Thoracic aorta (tissue), 2 donors: Measurements from ENCODE around the gene GBF1. TPM values are rescaled to one million over a fixed set of nuclear protein-coding genes. Genes with fewer than 3 reads are reported as not detected.
"Not testable (repeated sequence)": the region's sequence is repeated elsewhere in the genome, so short reads cannot be mapped to it uniquely, and the experiment has no call there.

Experiments
- ATAC-seq: fragments of 150-250 bp; one replicate; pipeline ENCODE4 v1.8.0; 2017; ENCODE audit warnings: low read depth; ENCODE audit not compliant: insufficient number of reproducible peaks, low FRiP score
- DNase-seq: peaks from one replicate; pipeline ENCODE4 v3.0.0-alpha.2; 2020; ENCODE audit warnings: low spot score
- H3K27ac ChIP-seq, 2 donors: fragments of 200-600 bp; sonication (generic); 1 replicate in 1 of 2; 2 replicates in 1 of 2; pipeline ENCODE4 v1.5.1; 2016; ENCODE audit warnings: mild to moderate bottlenecking in 2 of 2, moderate library complexity in 2 of 2
- H3K27me3 ChIP-seq: fragments of 200-600 bp; sonication (generic); replicated peaks from 2 replicates; pipeline ENCODE4 v1.6.0; 2016; ENCODE audit warnings: mild to moderate bottlenecking; ENCODE audit not compliant: insufficient read depth
- H3K36me3 ChIP-seq: fragments of 200-600 bp; sonication (generic); one replicate; pipeline ENCODE4 v1.5.1; 2016
- H3K4me1 ChIP-seq, 2 donors: fragments of 200-600 bp; sonication (generic); 1 replicate in 1 of 2; 2 replicates in 1 of 2; pipeline versions ENCODE4 v1.5.1 to v1.6.0; 2016; ENCODE audit warnings: low read depth in 2 of 2, mild to moderate bottlenecking in 1 of 2; ENCODE audit not compliant: control insufficient read depth in 1 of 2
- H3K4me3 ChIP-seq: fragments of 200-600 bp; sonication (generic); 2 replicates; pipeline ENCODE4 v1.5.1; 2016; ENCODE audit warnings: mild to moderate bottlenecking
- H3K9me3 ChIP-seq: fragments of 200-600 bp; sonication (generic); 2 replicates; pipeline ENCODE4 v1.5.1; 2016
- total RNA-seq, 2 donors: library from RNA; depleted of rRNA; stranded (reverse); fragments of >200 nt; gene quantifications; one replicate each; pipeline versions ENCODE4 v1.1.0 to v1.2.3, GENCODE V29; 2016
- TF ChIP-seq, protein P1 (sequence below): fragments of 200-600 bp; sonication (generic); IDR thresholded peaks from one replicate; pipeline ENCODE4 v1.5.1; 2019; ENCODE audit warnings: antibody characterized with exemption

Gene GBF1
- total RNA-seq, 2 donors from 2014 or later: 38.1 to 44.9 TPM

GRCh38 chr10:102202386-102202785 lies 42.9 kb upstream of the GBF1 start:
- H3K4me1 ChIP-seq: no peaks in the 10 kb centered on the region
- H3K27me3 ChIP-seq: no peaks in the 10 kb centered on the region
- no peaks in the 10 kb centered on the region for H3K36me3 ChIP-seq
- H3K9me3 ChIP-seq: peaks cover 7% of the 10 kb centered on the region
- H3K4me3 ChIP-seq: no peak overlapping the region
- DNase-seq: no peak
- TF ChIP-seq, protein P1, sequence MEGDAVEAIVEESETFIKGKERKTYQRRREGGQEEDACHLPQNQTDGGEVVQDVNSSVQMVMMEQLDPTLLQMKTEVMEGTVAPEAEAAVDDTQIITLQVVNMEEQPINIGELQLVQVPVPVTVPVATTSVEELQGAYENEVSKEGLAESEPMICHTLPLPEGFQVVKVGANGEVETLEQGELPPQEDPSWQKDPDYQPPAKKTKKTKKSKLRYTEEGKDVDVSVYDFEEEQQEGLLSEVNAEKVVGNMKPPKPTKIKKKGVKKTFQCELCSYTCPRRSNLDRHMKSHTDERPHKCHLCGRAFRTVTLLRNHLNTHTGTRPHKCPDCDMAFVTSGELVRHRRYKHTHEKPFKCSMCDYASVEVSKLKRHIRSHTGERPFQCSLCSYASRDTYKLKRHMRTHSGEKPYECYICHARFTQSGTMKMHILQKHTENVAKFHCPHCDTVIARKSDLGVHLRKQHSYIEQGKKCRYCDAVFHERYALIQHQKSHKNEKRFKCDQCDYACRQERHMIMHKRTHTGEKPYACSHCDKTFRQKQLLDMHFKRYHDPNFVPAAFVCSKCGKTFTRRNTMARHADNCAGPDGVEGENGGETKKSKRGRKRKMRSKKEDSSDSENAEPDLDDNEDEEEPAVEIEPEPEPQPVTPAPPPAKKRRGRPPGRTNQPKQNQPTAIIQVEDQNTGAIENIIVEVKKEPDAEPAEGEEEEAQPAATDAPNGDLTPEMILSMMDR: no peak
- no peak for ATAC-seq
- no peak overlapping the region for H3K27ac ChIP-seq

DNA sequence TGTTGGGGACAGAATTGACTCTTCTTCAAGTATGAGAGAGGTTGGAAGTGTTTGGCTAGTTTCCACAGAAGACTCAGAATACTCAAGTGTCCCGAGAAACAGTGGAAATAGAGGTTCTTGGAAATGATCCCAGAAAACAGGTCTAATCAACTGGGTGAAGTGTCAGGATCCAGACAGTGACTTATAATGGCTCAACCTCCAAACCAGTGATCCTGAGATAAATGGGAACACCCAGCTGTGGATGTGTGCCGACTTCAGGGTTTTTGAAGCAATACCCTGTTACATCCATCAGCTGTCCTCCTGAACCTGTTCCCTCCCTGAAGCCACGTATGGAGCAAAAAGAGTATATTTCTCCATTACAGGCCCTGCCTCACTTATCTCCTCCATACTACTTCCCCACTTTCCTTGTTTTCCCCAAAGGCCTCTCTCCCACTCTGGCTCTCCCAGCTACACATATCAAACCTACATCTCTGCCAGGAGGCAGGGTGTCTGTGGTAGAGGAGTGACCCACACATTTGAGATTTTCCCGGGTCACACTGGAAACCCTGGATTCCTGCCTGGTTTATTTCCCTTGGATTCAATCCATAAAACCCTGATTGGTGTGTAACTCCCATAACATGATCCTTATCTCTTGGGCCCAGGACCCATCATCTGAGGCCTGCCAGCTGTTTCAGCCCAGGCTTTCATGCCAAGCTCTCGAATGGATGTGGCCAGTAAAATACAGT lies 36.9 kb upstream of the GBF1 start:
- Histone ChIP-seq H3K36me3 (no peaks in the 10 kb centered on the region), H3K4me3 (no peak overlapping the region), H3K4me1 (peaks cover 0 to 10% of the 10 kb centered on the region in 2 donors), H3K27me3 (no peaks in the 10 kb centered on the region), H3K9me3 (peaks cover 7% of the 10 kb centered on the region), H3K27ac (no peak overlapping the region)
- ATAC-seq: no peak
- DNase-seq: no peak
- TF ChIP-seq, protein P1: no peak

GRCh38 chr10:102211615-102212299 lies 33.6 kb upstream of the GBF1 start:
- no peaks in the 10 kb centered on the region for H3K36me3 ChIP-seq
- DNase-seq: no peak
- ATAC-seq: no peak
- peaks cover 0 to 10% of the 10 kb centered on the region in 2 donors for H3K4me1 ChIP-seq
- no peak overlapping the region for H3K4me3 ChIP-seq
- H3K9me3 ChIP-seq: no peaks in the 10 kb centered on the region
- no peaks in the 10 kb centered on the region for H3K27me3 ChIP-seq
- TF ChIP-seq, protein P1: no peak
- H3K27ac ChIP-seq: no peak overlapping the region

DNA sequence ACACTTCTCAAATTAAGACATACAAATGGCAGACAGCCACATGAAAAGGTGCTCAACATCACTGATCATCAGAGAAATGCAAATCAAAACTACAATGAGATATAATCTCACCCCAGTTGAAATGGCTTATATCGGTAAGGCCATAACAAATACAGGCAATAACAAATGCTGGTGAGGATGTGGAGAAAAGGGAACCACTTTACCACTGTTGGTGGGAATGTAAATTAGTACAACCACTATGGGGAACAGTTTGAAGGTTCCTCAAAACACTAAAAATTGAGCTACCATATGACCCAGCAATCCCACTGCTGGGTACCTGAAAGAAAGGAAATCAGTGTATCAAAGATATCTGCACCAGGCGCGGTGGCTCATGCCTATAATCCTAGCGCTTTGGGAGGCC lies 31.7 kb upstream of the GBF1 start:
- not testable (repeated sequence) for H3K27ac ChIP-seq, H3K4me1 ChIP-seq, DNase-seq, H3K27me3 ChIP-seq, H3K4me3 ChIP-seq, H3K36me3 ChIP-seq, H3K9me3 ChIP-seq, ATAC-seq

DNA sequence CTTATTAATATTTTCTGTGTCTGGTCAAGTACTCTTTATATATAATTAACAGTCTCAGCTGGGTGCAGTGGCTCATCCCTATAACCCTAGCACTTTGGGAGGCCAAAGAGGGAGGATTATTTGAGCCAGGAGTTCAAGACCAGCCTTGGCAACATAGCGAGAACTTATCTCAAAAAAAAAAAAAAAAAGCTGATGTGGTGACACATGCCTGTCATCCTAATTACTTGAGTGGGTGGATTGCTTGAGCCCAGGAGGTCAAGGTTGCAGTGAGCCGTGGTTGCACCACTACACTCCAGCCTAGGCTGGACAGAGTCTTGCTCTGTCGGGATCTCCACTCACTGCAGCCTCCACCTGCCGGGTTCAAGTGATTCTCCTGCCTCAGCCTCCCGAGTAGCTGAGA lies 26.0 kb upstream of the GBF1 start:
- DNase-seq: no peak
- Histone ChIP-seq H3K27me3 (no peaks in the 10 kb centered on the region), H3K9me3 (no peaks in the 10 kb centered on the region), H3K27ac (no peak overlapping the region), H3K36me3 (no peaks in the 10 kb centered on the region), H3K4me3 (no peak overlapping the region), H3K4me1 (no peaks in the 10 kb centered on the region)
- TF ChIP-seq, protein P1: no peak
- no peak for ATAC-seq
